ENCODE measurements around the gene ZCCHC2.

ZCCHC2 gene

GRCh38 chr18:62522504-62523254, at the start of gene ZCCHC2:
Gene ZCCHC2, plus strand, starts transcription at chr18:62523025. Its CDS starts 400 bp downstream, at chr18:62523425.
- peak; percentile 92 to 98 (median 96) for DNase-seq (ENCODE audit: low read depth in 4 of 4, low spot score in 1 of 4)

DNA sequence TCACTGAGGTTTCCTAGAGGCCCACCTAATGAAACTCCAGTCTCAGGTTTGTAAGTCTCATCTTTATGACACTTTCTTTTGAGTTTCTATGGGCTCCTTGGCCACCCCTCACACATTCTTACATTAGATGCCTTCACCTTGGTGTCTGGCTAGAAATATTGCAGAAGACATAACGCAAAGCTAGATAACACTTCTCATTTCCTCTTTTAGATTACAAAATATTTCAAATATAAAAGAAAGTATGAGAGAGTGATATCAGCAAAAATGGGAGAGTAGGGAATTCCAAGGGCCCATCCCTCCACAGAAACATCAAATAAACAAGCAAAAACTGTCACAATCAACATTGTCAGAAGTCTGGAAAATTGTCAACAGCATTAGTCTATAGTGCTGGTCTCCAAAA, 43.3 kb upstream of the ZCCHC2 start:
- no peak for DNase-seq (ENCODE audit: low read depth in 4 of 4, low spot score in 1 of 4)

DNA sequence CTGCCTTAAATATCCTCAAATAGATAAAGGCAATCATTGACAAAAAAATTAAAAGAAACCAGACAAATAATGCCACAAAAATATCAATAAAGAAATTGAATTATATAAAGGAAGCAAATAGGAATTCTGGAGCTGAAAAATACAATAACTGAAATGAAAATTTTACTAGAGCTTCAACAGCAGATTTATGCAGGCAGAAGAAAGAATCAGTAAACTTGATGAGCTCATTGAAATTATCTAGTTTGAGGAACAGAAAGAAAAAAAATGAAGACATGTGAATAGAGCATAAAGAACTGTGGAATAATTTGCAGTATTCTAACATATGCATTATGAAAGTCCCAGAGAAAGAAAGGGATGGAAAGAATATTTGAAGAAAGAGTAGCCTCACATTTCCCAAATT, 41.9 kb upstream of the ZCCHC2 start:
- DNase-seq (ENCODE audit: low read depth in 4 of 4, low spot score in 1 of 4): no peak

- DNase-seq (ENCODE audit: low read depth in 4 of 4, low spot score in 1 of 4): no peak
These were observed 37.9 kb upstream of the ZCCHC2 start for GRCh38 chr18:62484941-62485340.

DNA sequence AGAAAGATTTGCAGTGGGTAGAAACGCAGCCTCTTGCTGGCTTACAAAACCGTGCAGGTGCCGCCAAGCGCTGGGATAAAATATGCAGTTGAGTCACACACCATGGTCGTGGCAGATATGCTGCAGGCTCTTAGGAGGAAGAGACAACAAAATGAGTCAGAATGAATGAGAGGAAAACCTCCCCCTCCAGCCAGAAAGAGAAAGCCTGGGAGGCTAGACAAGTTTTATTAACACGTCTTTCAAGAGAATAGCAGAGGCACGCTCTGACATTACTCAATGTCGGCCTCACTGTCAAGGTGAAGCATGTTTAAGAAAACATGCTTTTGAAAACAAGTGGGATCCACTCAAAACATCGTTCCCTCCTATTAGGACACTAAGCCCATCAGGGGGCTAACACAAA, 37.1 kb upstream of the ZCCHC2 start:
- no peak for DNase-seq (ENCODE audit: low read depth in 4 of 4, low spot score in 1 of 4)

DNA sequence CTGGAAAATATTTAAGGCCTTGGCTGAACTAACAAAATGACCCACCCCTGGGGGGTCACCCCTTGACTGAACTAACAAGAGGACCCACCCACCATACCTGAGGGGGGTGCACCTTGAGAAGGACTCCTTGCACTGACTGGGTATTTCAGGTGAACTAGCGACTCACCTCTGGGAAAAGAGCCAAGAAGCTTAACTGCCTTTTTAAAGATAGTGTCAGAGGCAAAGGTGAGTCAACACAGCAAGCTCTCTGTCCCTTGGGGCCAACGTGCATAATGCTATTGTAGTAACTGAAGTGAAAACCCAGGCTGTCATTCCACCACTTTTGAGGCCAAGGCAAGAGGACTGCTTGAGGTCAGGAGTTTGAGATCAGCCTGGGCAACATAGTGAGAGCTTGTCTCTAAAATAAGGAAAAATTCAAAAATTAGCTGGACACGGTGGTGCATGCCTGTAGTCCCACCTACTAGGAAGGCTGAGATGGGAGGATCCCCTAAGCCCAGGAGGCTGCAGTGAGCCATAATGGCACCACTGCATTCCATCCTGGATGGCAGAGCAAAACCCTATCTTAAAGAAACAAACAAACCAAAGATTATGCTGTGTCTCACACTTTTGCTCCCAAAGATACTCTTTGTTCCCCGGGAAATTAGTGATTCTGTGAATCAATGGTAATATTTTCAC, 36.4 kb upstream of the ZCCHC2 start:
- DNase-seq (ENCODE audit: low read depth in 4 of 4, low spot score in 1 of 4): peak in 1 of 4 experiments; percentile 24

- DNase-seq (ENCODE audit: low read depth in 4 of 4, low spot score in 1 of 4): no peak
These were observed 35.7 kb upstream of the ZCCHC2 start for GRCh38 chr18:62487161-62487560.

DNA sequence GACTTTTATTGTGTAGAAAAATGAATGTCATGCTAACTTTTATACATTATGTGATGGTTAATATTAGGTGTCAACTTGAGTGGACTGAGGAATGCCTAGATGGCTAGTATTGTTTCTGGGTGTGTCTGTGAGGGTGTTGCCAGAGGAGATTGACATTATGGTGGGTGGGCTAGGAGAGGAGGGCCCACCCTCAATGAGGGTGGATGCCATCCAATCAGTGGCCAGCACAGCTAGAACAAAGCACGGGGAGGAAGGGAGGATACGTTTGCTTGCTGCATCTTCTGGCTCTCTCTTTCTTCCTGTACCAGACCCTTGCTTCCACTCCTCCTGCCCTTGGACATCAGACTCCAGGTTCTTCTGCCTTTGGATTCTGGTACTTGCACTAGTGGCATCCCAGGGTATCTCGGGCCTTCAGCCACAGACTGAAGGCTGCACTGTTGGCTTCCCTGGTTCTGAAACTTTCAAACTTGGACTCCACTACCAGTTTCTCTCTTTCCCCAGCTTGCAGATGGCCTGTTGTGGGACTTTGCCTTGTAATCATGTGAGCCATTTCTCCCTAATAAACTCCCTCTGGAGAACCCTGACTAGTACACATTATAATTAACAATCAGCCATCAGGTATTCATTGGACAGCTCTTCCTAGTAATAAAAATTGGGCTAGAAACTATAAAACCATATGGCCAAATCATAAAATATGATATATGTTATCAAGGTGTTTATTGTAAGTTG, 31.7 kb upstream of the ZCCHC2 start:
- no peak for DNase-seq (ENCODE audit: low read depth in 4 of 4, low spot score in 1 of 4)

- DNase-seq (ENCODE audit: low read depth in 4 of 4, low spot score in 1 of 4): no peak
These were observed 29.6 kb upstream of the ZCCHC2 start for GRCh38 chr18:62493033-62493862.

GRCh38 chr18:62494764-62495163, 28.1 kb upstream of the ZCCHC2 start:
- no peak for DNase-seq (ENCODE audit: low read depth in 4 of 4, low spot score in 1 of 4)

DNA sequence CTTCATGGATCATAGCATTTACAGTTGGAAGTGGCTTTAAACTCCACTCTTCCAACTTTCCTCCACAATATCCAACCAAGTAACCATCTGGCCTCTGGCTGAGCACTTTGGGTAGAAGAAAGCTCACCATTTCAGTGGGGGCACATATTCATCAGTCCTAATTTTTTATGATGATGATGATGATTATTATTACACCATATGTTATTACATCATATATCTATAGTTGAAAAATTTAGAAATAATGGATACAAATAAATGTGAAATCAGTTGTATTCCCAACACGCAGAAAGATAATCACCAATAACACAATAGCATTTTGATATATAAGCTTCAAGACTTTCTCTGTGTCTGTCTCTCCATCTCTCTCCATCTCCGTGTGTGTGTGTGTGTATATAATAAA, 26.6 kb upstream of the ZCCHC2 start:
- no peak for DNase-seq (ENCODE audit: low read depth in 4 of 4, low spot score in 1 of 4)

DNA sequence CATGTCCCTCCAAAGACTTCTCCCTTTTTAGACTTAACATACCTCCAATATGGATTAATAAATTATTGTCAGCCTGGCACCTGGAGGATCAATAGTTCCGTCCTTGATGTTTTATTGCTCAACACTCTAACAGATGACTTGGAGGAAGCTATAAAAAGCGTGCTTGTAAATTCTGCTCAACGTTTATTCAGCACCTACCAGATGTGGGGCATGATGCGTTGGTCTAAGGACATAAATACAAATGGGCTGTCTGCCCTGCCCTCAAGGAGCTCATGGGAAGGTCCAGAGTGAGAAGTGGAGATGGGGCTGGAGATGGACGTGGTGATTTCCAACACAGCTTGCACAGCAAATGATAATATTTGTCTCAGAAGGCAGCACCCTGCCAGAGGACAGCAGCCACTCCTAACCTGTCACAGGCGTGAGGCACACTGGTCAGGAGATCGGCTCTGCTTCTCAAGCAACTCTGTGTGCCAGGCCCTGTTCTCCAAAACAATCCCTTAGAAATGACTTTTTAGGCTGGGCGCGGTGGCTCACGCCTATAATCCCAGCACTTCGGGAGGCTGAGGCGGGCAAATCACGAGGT, 25.5 kb upstream of the ZCCHC2 start:
- no peak for DNase-seq (ENCODE audit: low read depth in 4 of 4, low spot score in 1 of 4)

GRCh38 chr18:62498616-62499262, 24.1 kb upstream of the ZCCHC2 start:
- DNase-seq (ENCODE audit: low read depth in 4 of 4, low spot score in 1 of 4): no peak

DNA sequence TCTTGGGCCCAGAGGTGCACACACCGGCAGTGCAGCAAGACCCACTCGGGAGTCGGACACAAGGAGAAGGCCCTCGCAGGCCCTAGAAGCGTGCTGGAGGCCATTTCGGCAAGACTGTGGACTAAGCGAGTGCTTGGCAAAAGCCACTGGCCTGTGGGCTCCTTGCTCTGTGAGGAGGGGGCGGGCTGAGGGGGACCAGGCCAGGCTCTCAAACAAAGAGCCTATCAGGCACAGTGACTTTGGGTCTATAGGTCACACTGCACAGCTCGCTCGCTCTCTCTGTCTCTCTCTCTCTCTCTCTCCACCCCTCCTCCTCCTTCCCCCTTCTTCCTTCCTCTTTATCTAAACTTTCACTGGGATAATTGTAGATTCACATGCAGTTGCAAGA, 23.6 kb upstream of the ZCCHC2 start:
- DNase-seq (ENCODE audit: low read depth in 4 of 4, low spot score in 1 of 4): no peak

GRCh38 chr18:62500174-62500573, 22.7 kb upstream of the ZCCHC2 start:
- DNase-seq (ENCODE audit: low read depth in 4 of 4, low spot score in 1 of 4): no peak

DNA sequence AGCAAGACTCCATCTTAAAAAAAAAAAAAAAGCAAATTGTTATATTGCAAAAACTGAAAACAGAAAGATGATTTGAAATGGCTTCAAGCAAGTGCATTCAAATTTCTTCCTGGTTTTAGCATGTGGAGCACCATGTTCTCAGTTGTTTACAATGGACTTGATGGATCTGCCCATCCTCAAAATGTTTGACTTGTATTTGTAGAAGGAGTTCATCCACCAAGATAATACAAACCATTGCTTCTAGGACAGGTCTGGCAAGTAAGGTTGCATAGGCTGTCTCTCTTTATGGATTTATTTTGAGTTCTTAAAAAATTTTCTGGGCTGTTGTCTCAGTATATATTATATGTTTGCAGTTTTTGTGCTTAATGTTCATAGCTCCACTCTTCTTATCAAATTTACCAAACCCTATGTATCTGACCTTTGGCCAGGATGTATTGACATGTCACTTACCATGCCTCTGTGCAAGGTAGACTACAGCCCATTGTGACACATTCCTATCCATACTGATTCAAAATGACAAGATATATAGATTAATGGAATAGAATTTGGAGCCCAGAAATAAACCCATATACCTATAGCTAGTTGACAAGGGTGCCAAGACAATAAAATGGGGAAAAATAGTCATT, 21.7 kb upstream of the ZCCHC2 start:
- DNase-seq (ENCODE audit: low read depth in 4 of 4, low spot score in 1 of 4): no peak

DNA sequence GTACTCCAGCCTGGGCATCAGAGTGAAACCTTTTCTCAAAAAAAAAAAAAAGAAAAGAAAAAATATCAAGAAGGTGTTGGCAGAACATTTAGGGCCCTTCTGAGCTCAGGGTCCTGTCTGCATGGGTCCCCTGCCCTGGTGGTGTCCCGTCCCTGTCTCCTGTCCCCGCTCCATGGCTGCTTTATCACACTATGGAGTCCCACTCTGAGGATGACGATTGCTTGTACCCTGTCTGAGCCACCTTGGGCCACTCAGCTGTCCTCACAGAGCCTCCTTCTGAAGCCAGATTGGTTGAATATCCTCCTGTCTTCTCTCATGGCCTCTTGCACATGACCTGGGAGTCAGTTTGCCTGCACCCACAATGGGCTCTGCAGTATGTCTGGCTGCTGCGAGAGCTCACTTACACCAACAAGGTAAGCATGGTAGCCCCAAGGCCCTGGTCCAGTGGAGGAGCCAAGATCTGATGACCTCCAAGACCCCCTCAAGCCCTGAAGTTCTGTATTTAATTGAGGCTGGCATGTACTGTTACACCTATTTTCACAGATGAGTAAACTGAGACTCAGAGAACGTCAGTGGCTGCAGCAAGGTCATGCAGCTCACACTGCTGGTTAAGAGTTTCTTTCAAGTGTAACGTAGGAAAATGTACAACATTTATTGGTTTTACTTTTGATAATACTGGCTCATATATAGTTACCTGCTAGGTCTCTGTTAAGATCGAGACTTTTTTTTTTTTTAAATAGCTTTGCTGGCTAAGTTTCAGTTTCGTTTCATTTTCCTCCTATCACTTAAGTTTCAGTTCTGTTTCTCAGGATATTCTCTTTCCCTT, 16.9 kb upstream of the ZCCHC2 start:
- peak in 1 of 4 experiments; percentile 17 for DNase-seq (ENCODE audit: low read depth in 4 of 4, low spot score in 1 of 4)

GRCh38 chr18:62506495-62507143, 16.2 kb upstream of the ZCCHC2 start:
- DNase-seq (ENCODE audit: low read depth in 4 of 4, low spot score in 1 of 4): no peak

GRCh38 chr18:62509779-62510178, 13.0 kb upstream of the ZCCHC2 start:
- no peak for DNase-seq (ENCODE audit: low read depth in 4 of 4, low spot score in 1 of 4)

All from stimulated activated CD4-positive, alpha-beta T cell treated with anti-CD3 and anti-CD28 coated beads, Interleukin-1b, Interleukin-23, amount 100 ng/mL, for 24 hours (primary cell).